ENCODE measurements around the gene SRPK1.

SRPK1 gene

DNA sequence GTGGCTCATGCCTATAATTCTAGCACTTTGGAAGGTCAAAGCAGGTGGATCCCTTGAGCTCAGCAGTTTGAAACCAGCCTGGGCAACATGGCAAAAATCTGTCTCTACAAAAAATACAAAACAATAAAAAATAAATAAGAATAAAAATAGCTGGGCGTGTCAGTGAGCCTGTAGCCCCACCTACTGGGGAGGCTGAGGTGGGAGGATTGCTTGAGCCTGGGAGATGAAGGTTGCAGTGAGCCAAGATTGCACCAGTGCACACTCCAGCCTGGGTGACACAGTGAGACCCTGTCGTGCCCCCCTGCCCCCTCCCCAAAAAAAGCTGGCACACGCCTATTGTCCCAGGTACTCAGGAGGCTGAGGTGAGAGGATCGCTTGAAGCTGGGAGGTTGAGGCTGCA is 35.1 kb upstream of the SRPK1 start:
- no peaks in the 10 kb centered on the region for H3K9me3 ChIP-seq (ENCODE audit: insufficient read depth, low read length, severe bottlenecking)
- peaks cover 17% of the 10 kb centered on the region for H3K27me3 ChIP-seq (ENCODE audit: insufficient read depth, low read length, poor library complexity)
- no peaks in the 10 kb centered on the region for H3K79me2 ChIP-seq (ENCODE audit: insufficient read depth, low read length)
- no peak overlapping the region for H3K27ac ChIP-seq (ENCODE audit: low read length)
- ATAC-seq (ENCODE audit: insufficient read depth, low read depth) (no peak), DNase-seq (peak; percentile 13)
- H3K4me2 ChIP-seq (ENCODE audit: insufficient read depth, low read length), result no peak overlapping the region
- no peaks in the 10 kb centered on the region; the same call in 1 of the 2 replicates for H4K20me1 ChIP-seq (ENCODE audit: insufficient read depth, low read length)
- no peaks in the 10 kb centered on the region for H3K4me1 ChIP-seq (ENCODE audit: insufficient read depth, low read length)
- H3K36me3 ChIP-seq (ENCODE audit: insufficient read depth, low read length), result no peaks in the 10 kb centered on the region
- TF ChIP-seq, protein P1, sequence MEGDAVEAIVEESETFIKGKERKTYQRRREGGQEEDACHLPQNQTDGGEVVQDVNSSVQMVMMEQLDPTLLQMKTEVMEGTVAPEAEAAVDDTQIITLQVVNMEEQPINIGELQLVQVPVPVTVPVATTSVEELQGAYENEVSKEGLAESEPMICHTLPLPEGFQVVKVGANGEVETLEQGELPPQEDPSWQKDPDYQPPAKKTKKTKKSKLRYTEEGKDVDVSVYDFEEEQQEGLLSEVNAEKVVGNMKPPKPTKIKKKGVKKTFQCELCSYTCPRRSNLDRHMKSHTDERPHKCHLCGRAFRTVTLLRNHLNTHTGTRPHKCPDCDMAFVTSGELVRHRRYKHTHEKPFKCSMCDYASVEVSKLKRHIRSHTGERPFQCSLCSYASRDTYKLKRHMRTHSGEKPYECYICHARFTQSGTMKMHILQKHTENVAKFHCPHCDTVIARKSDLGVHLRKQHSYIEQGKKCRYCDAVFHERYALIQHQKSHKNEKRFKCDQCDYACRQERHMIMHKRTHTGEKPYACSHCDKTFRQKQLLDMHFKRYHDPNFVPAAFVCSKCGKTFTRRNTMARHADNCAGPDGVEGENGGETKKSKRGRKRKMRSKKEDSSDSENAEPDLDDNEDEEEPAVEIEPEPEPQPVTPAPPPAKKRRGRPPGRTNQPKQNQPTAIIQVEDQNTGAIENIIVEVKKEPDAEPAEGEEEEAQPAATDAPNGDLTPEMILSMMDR (IDR thresholded peaks at IDR 0.05; ENCODE audit: borderline replicate concordance, extremely low read depth, low read length, poor library complexity, severe bottlenecking), result peak; percentile 53
- no peak for TF ChIP-seq EZH2 (IDR thresholded peaks at IDR 0.05; ENCODE audit: borderline replicate concordance, low read depth, low read length, severe bottlenecking)
- H2AFZ ChIP-seq (ENCODE audit: low read depth, low read length), result no peak overlapping the region
- H3K4me3 ChIP-seq (ENCODE audit: low read depth in 1 of 2, low read length in 2 of 2), result no peak overlapping the region
- no peak overlapping the region for H3K9ac ChIP-seq (ENCODE audit: low read depth, low read length)

DNA sequence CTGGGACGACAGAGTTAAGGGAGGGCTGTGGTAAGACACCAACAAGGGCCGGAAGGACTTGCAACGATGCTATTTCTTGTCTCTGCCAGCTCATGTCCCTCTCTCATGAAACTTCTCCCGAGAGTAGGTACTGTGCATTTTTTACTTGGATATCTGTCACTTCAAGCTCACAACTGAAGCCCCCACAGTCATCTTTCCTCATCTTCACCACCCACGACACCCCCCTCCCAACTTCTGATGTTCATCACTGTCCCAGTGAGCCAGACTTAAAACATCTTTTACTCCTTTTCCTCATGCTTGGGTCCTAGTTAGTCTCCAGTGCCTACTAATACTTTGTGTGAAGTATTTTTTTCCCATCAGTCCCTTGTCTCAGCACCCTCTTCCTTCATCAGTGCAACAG is 34.6 kb upstream of the SRPK1 start:
- DNase-seq (no peak), ATAC-seq (ENCODE audit: insufficient read depth, low read depth) (no peak)
- TF ChIP-seq, protein P1 (IDR thresholded peaks at IDR 0.05; ENCODE audit: borderline replicate concordance, extremely low read depth, low read length, poor library complexity, severe bottlenecking), result no peak
- no peak for TF ChIP-seq EZH2 (IDR thresholded peaks at IDR 0.05; ENCODE audit: borderline replicate concordance, low read depth, low read length, severe bottlenecking)
- no peaks in the 10 kb centered on the region for H3K9me3 ChIP-seq (ENCODE audit: insufficient read depth, low read length, severe bottlenecking)
- H3K4me3 ChIP-seq (ENCODE audit: low read depth in 1 of 2, low read length in 2 of 2), result no peak overlapping the region
- H4K20me1 ChIP-seq (ENCODE audit: insufficient read depth, low read length), result no peaks in the 10 kb centered on the region; the same call in 1 of the 2 replicates
- no peaks in the 10 kb centered on the region for H3K79me2 ChIP-seq (ENCODE audit: insufficient read depth, low read length)
- H2AFZ ChIP-seq (ENCODE audit: low read depth, low read length), result no peak overlapping the region
- no peak overlapping the region for H3K4me2 ChIP-seq (ENCODE audit: insufficient read depth, low read length)
- peaks cover 12% of the 10 kb centered on the region for H3K27me3 ChIP-seq (ENCODE audit: insufficient read depth, low read length, poor library complexity)
- H3K4me1 ChIP-seq (ENCODE audit: insufficient read depth, low read length), result no peaks in the 10 kb centered on the region
- no peaks in the 10 kb centered on the region for H3K36me3 ChIP-seq (ENCODE audit: insufficient read depth, low read length)
- no peak overlapping the region for H3K27ac ChIP-seq (ENCODE audit: low read length)
- H3K9ac ChIP-seq (ENCODE audit: low read depth, low read length), result no peak overlapping the region

DNA sequence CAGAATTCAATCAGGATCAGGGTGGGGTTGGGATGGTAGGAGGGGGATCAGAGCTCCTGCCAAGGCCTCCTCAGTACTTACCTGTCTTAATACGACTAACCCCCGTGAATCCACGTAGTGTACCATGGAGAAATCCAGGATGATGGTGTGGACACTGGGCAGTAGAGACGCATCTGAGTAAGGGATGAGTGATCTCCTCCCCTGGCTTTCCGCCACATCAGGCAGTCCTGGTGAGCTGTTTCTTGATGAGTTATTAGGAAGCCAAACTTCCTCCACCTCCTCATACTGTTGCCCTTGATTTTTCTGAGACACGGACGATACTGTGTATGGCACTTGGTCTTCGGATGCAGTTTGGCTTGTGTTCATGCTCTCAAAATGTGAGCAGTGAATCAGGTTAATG is 34.2 kb upstream of the SRPK1 start:
- Histone ChIP-seq H3K4me2 (ENCODE audit: insufficient read depth, low read length) (no peak overlapping the region), H3K9me3 (ENCODE audit: insufficient read depth, low read length, severe bottlenecking) (no peaks in the 10 kb centered on the region), H3K9ac (ENCODE audit: low read depth, low read length) (no peak overlapping the region), H4K20me1 (ENCODE audit: insufficient read depth, low read length) (no peaks in the 10 kb centered on the region; the same call in 1 of the 2 replicates), H3K27me3 (ENCODE audit: insufficient read depth, low read length, poor library complexity) (peaks cover 8% of the 10 kb centered on the region), H3K27ac (ENCODE audit: low read length) (no peak overlapping the region), H2AFZ (ENCODE audit: low read depth, low read length) (no peak overlapping the region), H3K4me1 (ENCODE audit: insufficient read depth, low read length) (no peaks in the 10 kb centered on the region), H3K4me3 (ENCODE audit: low read depth in 1 of 2, low read length in 2 of 2) (no peak overlapping the region), H3K79me2 (ENCODE audit: insufficient read depth, low read length) (no peaks in the 10 kb centered on the region), H3K36me3 (ENCODE audit: insufficient read depth, low read length) (no peaks in the 10 kb centered on the region)
- no peak for DNase-seq
- no peak for ATAC-seq (ENCODE audit: insufficient read depth, low read depth)
- no peak for TF ChIP-seq EZH2 (IDR thresholded peaks at IDR 0.05; ENCODE audit: borderline replicate concordance, low read depth, low read length, severe bottlenecking)
- TF ChIP-seq, protein P1 (IDR thresholded peaks at IDR 0.05; ENCODE audit: borderline replicate concordance, extremely low read depth, low read length, poor library complexity, severe bottlenecking), result no peak

DNA sequence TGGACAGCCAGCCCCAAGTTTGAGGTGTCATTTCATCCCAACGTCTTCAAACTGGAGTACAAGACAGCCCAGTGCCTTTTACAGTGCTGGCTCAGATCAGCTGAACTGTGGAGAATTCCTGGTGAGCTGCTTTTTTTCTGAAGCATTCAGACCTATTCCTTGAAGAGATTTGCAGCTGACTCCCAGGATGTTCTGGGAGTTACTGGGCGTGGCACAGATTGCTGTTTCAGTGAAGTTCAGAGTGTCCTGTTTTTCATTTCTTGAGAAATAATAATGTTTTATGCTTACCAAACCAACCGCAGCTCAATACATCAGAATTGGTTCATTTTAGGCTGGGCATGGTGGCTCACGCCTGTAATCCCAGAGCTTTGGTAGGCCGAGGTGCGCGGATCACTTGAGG is 33.4 kb upstream of the SRPK1 start:
- no peak overlapping the region for H3K9ac ChIP-seq (ENCODE audit: low read depth, low read length)
- TF ChIP-seq, protein P1 (IDR thresholded peaks at IDR 0.05; ENCODE audit: borderline replicate concordance, extremely low read depth, low read length, poor library complexity, severe bottlenecking), result no peak
- no peak for TF ChIP-seq EZH2 (IDR thresholded peaks at IDR 0.05; ENCODE audit: borderline replicate concordance, low read depth, low read length, severe bottlenecking)

More for the DNA sequence above, 33.4 kb upstream of the SRPK1 start:
- H4K20me1 ChIP-seq (ENCODE audit: insufficient read depth, low read length), result no peaks in the 10 kb centered on the region; the same call in 1 of the 2 replicates
- H3K27ac ChIP-seq (ENCODE audit: low read length), result no peak overlapping the region
- H3K4me3 ChIP-seq (ENCODE audit: low read depth in 1 of 2, low read length in 2 of 2), result no peak overlapping the region
- H3K27me3 ChIP-seq (ENCODE audit: insufficient read depth, low read length, poor library complexity), result peaks cover 5% of the 10 kb centered on the region
- no peaks in the 10 kb centered on the region for H3K36me3 ChIP-seq (ENCODE audit: insufficient read depth, low read length)
- H2AFZ ChIP-seq (ENCODE audit: low read depth, low read length), result no peak overlapping the region
- no peaks in the 10 kb centered on the region for H3K79me2 ChIP-seq (ENCODE audit: insufficient read depth, low read length)
- no peak overlapping the region for H3K4me2 ChIP-seq (ENCODE audit: insufficient read depth, low read length)
- no peak for ATAC-seq (ENCODE audit: insufficient read depth, low read depth)
- no peak for DNase-seq
- H3K4me1 ChIP-seq (ENCODE audit: insufficient read depth, low read length), result no peaks in the 10 kb centered on the region
- H3K9me3 ChIP-seq (ENCODE audit: insufficient read depth, low read length, severe bottlenecking), result no peaks in the 10 kb centered on the region
